HepG2 (cell line): ENCODE measurements around the gene HSCB. TPM values are rescaled to one million over a fixed set of nuclear protein-coding genes. Genes with fewer than 3 reads are reported as not detected.

Source experiments
- NFATC3 ChIP-seq: sonication (generic); formaldehyde crosslinking; IDR thresholded peaks from 2 replicates; pipeline ENCODE4 v1.5.1; 2020; ENCODE audit warnings: mild to moderate bottlenecking, missing genetic modification reagents
- NFE2L2 ChIP-seq: fragments of 150-350 bp; IDR thresholded peaks from 2 replicates; pipeline ENCODE4 v1.6.1; 2014; ENCODE audit warnings: low read length
- RBM22 ChIP-seq: fragments of 200-400 bp; formaldehyde crosslinking; optimal IDR thresholded peaks from 2 replicates; pipeline ENCODE3; 2017; ENCODE audit warnings: mild to moderate bottlenecking, low read length, moderate library complexity
- SALL1 ChIP-seq: sonication (generic); formaldehyde crosslinking; IDR thresholded peaks from 2 replicates; pipeline ENCODE4 v1.8.0; 2022; ENCODE audit warnings: mild to moderate bottlenecking, missing genetic modification reagents
- SIN3A ChIP-seq: IDR thresholded peaks from 2 replicates; pipeline ENCODE4 v1.6.1; 2011; ENCODE audit warnings: low read depth, mild to moderate bottlenecking, control low read depth, low read length, borderline replicate concordance
- ZBTB46 ChIP-seq: sonication (generic); formaldehyde crosslinking; IDR thresholded peaks from 2 replicates; pipeline ENCODE4 v1.4.0; 2020; ENCODE audit warnings: mild to moderate bottlenecking, missing genetic modification reagents, borderline replicate concordance
- ZNF691 ChIP-seq: sonication (generic); formaldehyde crosslinking; IDR thresholded peaks from 2 replicates; pipeline ENCODE4 v1.4.0; 2020; ENCODE audit warnings: missing genetic modification reagents, low read depth, mild to moderate bottlenecking, borderline replicate concordance
- polyA plus RNA-seq, 8 experiments: library from polyadenylated mRNA; depleted of rRNA in 3 of 8; stranded (reverse) in 7 of 8; unstranded in 1 of 8; fragments of >200 nt; fragmentation: Illumina TruSeq in 4 of 8; extraction: Trizol in 4 of 8; gene quantifications; 2 replicates each; pipeline versions ENCODE4 v1.2.1 to v1.2.3, GENCODE V29; 2011 to 2016; ENCODE audit warnings: low read depth in 4 of 8, missing spikeins in 1 of 8, mixed read lengths in 1 of 8; ENCODE audit not compliant: insufficient read depth in 1 of 8
- total RNA-seq, 5 experiments: library from RNA; depleted of rRNA; stranded (reverse); fragments of >200 nt; fragmentation: Illumina TruSeq; extraction: Trizol; gene quantifications; 2 replicates each; pipeline ENCODE4 v1.2.3, GENCODE V29; 2016; ENCODE audit warnings: low read depth in 1 of 5
- TF ChIP-seq, protein P1 (sequence below): sonication (generic); formaldehyde crosslinking; IDR thresholded peaks from one replicate; pipeline ENCODE4 v1.5.1; 2020; ENCODE audit warnings: mild to moderate bottlenecking, missing genetic modification reagents; ENCODE audit errors: not compliant biosample characterization
- TF ChIP-seq, protein P2 (sequence below): sonication (generic); formaldehyde crosslinking; IDR thresholded peaks from 2 replicates; pipeline ENCODE4 v1.8.1; 2023; ENCODE audit warnings: missing genetic modification reagents, mild to moderate bottlenecking, borderline replicate concordance
- TF ChIP-seq, protein P3 (sequence below): sonication (generic); formaldehyde crosslinking; IDR thresholded peaks from 2 replicates; pipeline ENCODE4 v1.4.0; 2020; ENCODE audit warnings: missing genetic modification reagents

The HSCB gene
- total and polyA plus RNA-seq, 2 of the 13 experiments (the other 11 are each of a cell fraction or from before 2014, with no cell fraction given), result 15.4 to 20.9 TPM

DNA sequence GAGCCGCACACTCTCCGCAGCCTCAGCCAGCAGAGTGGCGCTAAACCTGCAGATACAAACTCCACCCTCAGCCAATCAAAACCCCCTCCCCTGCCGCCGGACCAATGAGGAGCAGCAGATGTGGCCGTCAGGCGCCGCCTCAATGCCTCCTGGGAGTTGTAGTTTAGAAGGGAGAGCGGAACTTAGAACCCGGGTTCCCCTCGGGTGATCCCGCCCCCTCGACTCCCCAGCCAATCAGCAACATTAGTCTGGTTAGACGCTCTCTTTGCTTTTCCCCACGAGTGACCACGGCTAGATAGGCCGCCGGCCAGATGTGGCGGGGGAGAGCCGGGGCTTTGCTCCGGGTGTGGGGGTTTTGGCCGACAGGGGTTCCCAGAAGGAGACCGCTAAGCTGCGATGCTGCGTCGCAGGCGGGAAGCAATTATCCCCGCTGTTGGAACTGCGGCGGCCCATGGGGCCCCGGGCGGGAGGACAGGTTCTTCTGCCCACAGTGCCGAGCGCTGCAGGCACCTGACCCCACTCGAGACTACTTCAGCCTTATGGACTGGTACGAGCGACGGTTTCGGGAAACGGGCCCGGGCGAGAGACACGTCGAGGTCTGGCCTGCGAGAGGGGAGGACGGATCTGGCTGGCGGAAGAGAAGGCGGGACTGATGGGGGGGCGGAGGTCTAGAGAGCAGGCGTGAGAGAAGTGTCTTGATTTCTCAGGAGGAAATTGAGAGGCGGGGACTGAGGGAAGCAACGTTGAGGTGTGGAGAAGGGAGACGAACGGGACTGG, at the start of gene HSCB, which contains the start of gene CHEK2 (continued):
- TF ChIP-seq, protein P1, sequence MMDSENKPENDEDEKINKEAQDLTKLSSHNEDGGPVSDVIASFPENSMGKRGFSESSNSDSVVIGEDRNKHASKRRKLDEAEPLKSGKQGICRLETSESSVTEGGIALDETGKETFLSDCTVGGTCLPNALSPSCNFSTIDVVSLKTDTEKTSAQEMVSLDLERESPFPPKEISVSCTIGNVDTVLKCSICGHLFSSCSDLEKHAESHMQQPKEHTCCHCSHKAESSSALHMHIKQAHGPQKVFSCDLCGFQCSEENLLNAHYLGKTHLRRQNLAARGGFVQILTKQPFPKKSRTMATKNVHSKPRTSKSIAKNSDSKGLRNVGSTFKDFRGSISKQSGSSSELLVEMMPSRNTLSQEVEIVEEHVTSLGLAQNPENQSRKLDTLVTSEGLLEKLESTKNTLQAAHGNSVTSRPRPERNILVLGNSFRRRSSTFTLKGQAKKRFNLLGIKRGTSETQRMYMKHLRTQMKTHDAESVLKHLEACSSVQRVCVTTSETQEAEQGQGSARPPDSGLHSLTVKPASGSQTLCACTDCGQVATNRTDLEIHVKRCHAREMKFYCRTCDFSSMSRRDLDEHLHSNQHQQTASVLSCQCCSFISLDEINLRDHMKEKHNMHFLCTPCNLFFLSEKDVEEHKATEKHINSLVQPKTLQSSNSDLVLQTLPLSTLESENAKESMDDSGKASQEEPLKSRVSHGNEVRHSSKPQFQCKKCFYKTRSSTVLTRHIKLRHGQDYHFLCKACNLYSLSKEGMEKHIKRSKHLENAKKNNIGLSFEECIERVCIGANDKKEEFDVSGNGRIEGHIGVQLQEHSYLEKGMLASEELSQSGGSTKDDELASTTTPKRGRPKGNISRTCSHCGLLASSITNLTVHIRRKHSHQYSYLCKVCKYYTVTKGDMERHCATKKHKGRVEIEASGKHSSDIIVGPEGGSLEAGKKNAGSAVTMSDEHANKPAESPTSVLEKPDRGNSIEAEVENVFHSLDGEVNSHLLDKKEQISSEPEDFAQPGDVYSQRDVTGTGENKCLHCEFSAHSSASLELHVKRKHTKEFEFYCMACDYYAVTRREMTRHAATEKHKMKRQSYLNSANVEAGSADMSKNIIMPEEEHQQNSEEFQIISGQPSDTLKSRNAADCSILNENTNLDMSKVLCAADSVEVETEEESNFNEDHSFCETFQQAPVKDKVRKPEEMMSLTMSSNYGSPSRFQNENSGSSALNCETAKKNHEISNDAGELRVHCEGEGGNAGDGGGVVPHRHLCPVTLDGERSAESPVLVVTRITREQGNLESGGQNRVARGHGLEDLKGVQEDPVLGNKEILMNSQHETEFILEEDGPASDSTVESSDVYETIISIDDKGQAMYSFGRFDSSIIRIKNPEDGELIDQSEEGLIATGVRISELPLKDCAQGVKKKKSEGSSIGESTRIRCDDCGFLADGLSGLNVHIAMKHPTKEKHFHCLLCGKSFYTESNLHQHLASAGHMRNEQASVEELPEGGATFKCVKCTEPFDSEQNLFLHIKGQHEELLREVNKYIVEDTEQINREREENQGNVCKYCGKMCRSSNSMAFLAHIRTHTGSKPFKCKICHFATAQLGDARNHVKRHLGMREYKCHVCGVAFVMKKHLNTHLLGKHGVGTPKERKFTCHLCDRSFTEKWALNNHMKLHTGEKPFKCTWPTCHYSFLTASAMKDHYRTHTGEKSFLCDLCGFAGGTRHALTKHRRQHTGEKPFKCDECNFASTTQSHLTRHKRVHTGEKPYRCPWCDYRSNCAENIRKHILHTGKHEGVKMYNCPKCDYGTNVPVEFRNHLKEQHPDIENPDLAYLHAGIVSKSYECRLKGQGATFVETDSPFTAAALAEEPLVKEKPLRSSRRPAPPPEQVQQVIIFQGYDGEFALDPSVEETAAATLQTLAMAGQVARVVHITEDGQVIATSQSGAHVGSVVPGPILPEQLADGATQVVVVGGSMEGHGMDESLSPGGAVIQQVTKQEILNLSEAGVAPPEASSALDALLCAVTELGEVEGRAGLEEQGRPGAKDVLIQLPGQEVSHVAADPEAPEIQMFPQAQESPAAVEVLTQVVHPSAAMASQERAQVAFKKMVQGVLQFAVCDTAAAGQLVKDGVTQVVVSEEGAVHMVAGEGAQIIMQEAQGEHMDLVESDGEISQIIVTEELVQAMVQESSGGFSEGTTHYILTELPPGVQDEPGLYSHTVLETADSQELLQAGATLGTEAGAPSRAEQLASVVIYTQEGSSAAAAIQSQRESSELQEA (CRISPR knock-in tag), result no peak
- TF ChIP-seq, protein P2, sequence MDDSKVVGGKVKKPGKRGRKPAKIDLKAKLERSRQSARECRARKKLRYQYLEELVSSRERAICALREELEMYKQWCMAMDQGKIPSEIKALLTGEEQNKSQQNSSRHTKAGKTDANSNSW (CRISPR knock-in tag), result 0 out of 2 replicates have a peak, but pooled peaks have one; percentile 30
- TF ChIP-seq NFATC3 (CRISPR knock-in tag), result no peak
- peak; percentile 68; the same call in 1 of the 2 replicates for TF ChIP-seq SIN3A
- TF ChIP-seq RBM22, result no peak
- TF ChIP-seq SALL1, result peak; percentile 73
- peak; percentile 50; the same call in 1 of the 2 replicates for TF ChIP-seq ZNF691 (CRISPR knock-in tag)
- TF ChIP-seq, protein P3, sequence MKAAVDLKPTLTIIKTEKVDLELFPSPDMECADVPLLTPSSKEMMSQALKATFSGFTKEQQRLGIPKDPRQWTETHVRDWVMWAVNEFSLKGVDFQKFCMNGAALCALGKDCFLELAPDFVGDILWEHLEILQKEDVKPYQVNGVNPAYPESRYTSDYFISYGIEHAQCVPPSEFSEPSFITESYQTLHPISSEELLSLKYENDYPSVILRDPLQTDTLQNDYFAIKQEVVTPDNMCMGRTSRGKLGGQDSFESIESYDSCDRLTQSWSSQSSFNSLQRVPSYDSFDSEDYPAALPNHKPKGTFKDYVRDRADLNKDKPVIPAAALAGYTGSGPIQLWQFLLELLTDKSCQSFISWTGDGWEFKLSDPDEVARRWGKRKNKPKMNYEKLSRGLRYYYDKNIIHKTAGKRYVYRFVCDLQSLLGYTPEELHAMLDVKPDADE, result no peak
- no peak for TF ChIP-seq ZBTB46 (CRISPR knock-in tag)
- TF ChIP-seq NFE2L2, result no peak
